Ishikawa (cell line): ENCODE results near the gene ZNF689.

Experiments
- CEBPB ChIP-seq: IDR thresholded peaks from 2 replicates; pipeline ENCODE4 v1.6.1; 2012
- CREB1 ChIP-seq: IDR thresholded peaks from 2 replicates; pipeline ENCODE4 v1.6.1; 2012; ENCODE audit warnings: low read depth
- EGR1 ChIP-seq: IDR thresholded peaks from 2 replicates; pipeline ENCODE4 v1.6.1; 2012
- EP300 ChIP-seq: IDR thresholded peaks from 2 replicates; pipeline ENCODE4 v1.6.1; 2012; ENCODE audit warnings: borderline replicate concordance
- FOXM1 ChIP-seq: IDR thresholded peaks from 2 replicates; pipeline ENCODE4 v1.6.1; 2012; ENCODE audit warnings: low read depth, borderline replicate concordance
- MAX ChIP-seq: IDR thresholded peaks from 2 replicates; pipeline ENCODE4 v1.6.1; 2012
- NFIC ChIP-seq: IDR thresholded peaks from 2 replicates; pipeline ENCODE4 v1.6.1; 2012
- RAD21 ChIP-seq: IDR thresholded peaks from 2 replicates; pipeline ENCODE4 v1.6.1; 2012; ENCODE audit warnings: low read depth
- REST ChIP-seq: IDR thresholded peaks from 2 replicates; pipeline ENCODE4 v1.6.1; 2012; ENCODE audit warnings: low read depth, mild to moderate bottlenecking
- TAF1 ChIP-seq: IDR thresholded peaks from 2 replicates; pipeline ENCODE4 v1.6.1; 2012; ENCODE audit warnings: low read depth, mild to moderate bottlenecking
- TEAD4 ChIP-seq: IDR thresholded peaks from 2 replicates; pipeline ENCODE4 v1.6.1; 2012
- USF1 ChIP-seq: IDR thresholded peaks from 2 replicates; pipeline ENCODE4 v1.6.1; 2012
- YY1 ChIP-seq: IDR thresholded peaks from 2 replicates; pipeline ENCODE4 v1.6.1; 2012; ENCODE audit warnings: low read depth
- ZBTB7A ChIP-seq: IDR thresholded peaks from 2 replicates; pipeline ENCODE4 v1.6.1; 2012; ENCODE audit warnings: low read depth

- no peak for TF ChIP-seq CEBPB
- no peak for TF ChIP-seq RAD21
- no peak for TF ChIP-seq FOXM1
- TF ChIP-seq ZBTB7A: no peak
- no peak for TF ChIP-seq EP300
- TF ChIP-seq REST: no peak
- TF ChIP-seq TAF1: no peak
- no peak for TF ChIP-seq TEAD4
- TF ChIP-seq MAX: no peak
- TF ChIP-seq YY1: no peak
- TF ChIP-seq CREB1: no peak
- no peak for TF ChIP-seq USF1
- no peak for TF ChIP-seq EGR1
- no peak for TF ChIP-seq NFIC
These were observed 50.5 kb downstream of the ZNF689 start for GRCh38 chr16:30559690-30560089.
